Measurements from ENCODE around the gene PDGFC. TPM values are rescaled to one million over a fixed set of nuclear protein-coding genes. Genes with fewer than 3 reads are reported as not detected.

Gene PDGFC
- total and polyA plus RNA-seq, 2 of the 8 experiments (the other 6 are each of a cell fraction or from before 2014, with no cell fraction given): 0.65 to 2.7 TPM

DNA sequence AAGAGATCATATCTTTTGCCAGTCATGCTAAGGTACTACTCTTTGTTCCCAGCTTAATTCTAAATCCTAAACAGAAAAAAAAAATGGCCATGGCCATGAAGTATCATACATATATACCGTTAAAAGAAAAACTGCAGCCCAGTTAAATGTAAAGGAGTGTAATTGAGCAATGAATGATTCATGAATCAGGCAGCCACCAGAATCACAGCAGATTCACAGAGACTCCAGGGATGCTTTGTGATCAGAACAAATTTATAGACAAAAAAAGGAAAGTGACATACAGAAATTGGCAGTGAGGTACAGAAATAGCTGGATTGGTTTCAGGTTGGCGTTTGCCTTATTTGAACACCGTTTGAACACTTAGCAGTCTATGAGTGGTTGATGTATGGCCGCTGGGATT, 42.1 kb upstream of the PDGFC start:
- Histone ChIP-seq H3K9ac (replicated peaks in 1 of 4; ENCODE audit: extremely low read depth in 1 of 4, low read depth in 3 of 4, low read length in 3 of 4) (no peak overlapping the region), H3K27me3 (replicated peaks in 1 of 4; ENCODE audit: control insufficient read depth in 3 of 4, extremely low read depth in 1 of 4, insufficient read depth in 3 of 4, low read length in 3 of 4) (peaks cover 0 to 1% (median 0%) of the 10 kb centered on the region in 4 experiments; a peak in 1 of 7 replicates), H2BK20ac (ENCODE audit: low read length) (no peak overlapping the region), H2BK12ac (ENCODE audit: low read depth, low read length) (0 out of 2 replicates have a peak overlapping the region, but pooled peaks have one; percentile 34), H3K18ac (ENCODE audit: extremely low read depth, low read length) (no peak overlapping the region), H3K4me1 (replicated peaks in 1 of 4; ENCODE audit: control insufficient read depth in 3 of 4, insufficient read depth in 4 of 4, low read length in 3 of 4) (peaks cover 4 to 8% (median 5%) of the 10 kb centered on the region in 4 experiments; a peak in 4 of 7 replicates), H3K4me3 (ENCODE audit: extremely low read depth in 1 of 4, insufficient read depth in 2 of 4, low read depth in 3 of 4, low read length in 4 of 4) (no peak overlapping the region), H4K5ac (ENCODE audit: insufficient read length, low read depth, low read length) (no peak overlapping the region), H2BK5ac (ENCODE audit: low read depth, low read length) (no peak overlapping the region), H2BK15ac (ENCODE audit: low read length) (no peak overlapping the region), H4K8ac (ENCODE audit: extremely low read depth, insufficient read depth, low read length) (no peak overlapping the region), H3K36me3 (ENCODE audit: control insufficient read depth in 2 of 4, insufficient read depth in 4 of 4, low read length in 3 of 4) (no peaks in the 10 kb centered on the region), H3K4me2 (ENCODE audit: insufficient read depth in 1 of 2, low read depth in 2 of 2, low read length in 2 of 2) (no peak overlapping the region), H3K79me1 (ENCODE audit: low read depth, low read length) (no peaks in the 10 kb centered on the region), H3K56ac (replicated peaks; ENCODE audit: insufficient read length, low read depth, low read length) (no peak overlapping the region), H3K9me3 (ENCODE audit: insufficient read depth in 2 of 2, low read depth in 1 of 2, low read length in 1 of 2) (no peaks in the 10 kb centered on the region), H3K23ac (ENCODE audit: insufficient read length) (no peak overlapping the region), H2AFZ (ENCODE audit: low read length) (peak overlapping the region; percentile 65; the same call in 1 of the 2 replicates), H3K79me2 (ENCODE audit: control insufficient read depth in 1 of 2, insufficient read depth in 2 of 2, low read length in 2 of 2) (no peaks in the 10 kb centered on the region), H4K91ac (replicated peaks; ENCODE audit: insufficient read length, low read length) (no peak overlapping the region), H3K14ac (ENCODE audit: insufficient read length) (no peak overlapping the region), H3K27ac (ENCODE audit: low read depth, low read length) (no peak overlapping the region), H2AK5ac (ENCODE audit: low read depth, low read length) (no peak overlapping the region), H3K23me2 (ENCODE audit: low read depth, low read length) (no peaks in the 10 kb centered on the region), H2BK120ac (replicated peaks; ENCODE audit: low read depth, low read length) (no peak overlapping the region), H3K4ac (replicated peaks; ENCODE audit: insufficient read length, low read depth, low read length) (no peak overlapping the region), H4K20me1 (replicated peaks in 1 of 2; ENCODE audit: control insufficient read depth in 1 of 2, insufficient read depth in 2 of 2, low read length in 2 of 2) (no peaks in the 10 kb centered on the region)
- DNase-seq (ENCODE audit: low read depth in 1 of 2, low spot score in 2 of 2) (no peak), FAIRE-seq (no peak)
- 99% methylated on average over 4 of the region's 4 CpGs; no CpG with 5 or more reads in 1 of the 2 experiments for WGBS, 2 experiments (ENCODE audit: extremely low coverage in 1 of 2, insufficient coverage in 1 of 2, insufficient read length in 1 of 2, insufficient replicate concordance in 2 of 2, low coverage in 1 of 2, low lambda C conversion rate in 2 of 2, missing lambda C conversion rate in 1 of 2)
- POLR2A ChIA-PET (ENCODE audit: partially characterized antibody): no interaction called here
- CTCF ChIA-PET (ENCODE audit: partially characterized antibody): interaction anchor here (0.9 to 1.5 kb wide), 3 partner anchors 15 to 32 kb away, joined by 3 to 4 read pairs (median 4); no protein-coding TSS in a partner anchor
- TF ChIP-seq CBX5 (IDR thresholded peaks at IDR 0.05; ENCODE audit: low read depth, low read length) (no peak), TBP (IDR thresholded peaks at IDR 0.05; ENCODE audit: low read depth, low read length) (no peak), TAF7 (optimal IDR thresholded peaks at IDR 0.05; ENCODE audit: borderline replicate concordance, low read depth, low read length) (no peak), YY1 (IDR thresholded peaks at IDR 0.05; ENCODE audit: low read depth, low read length) (no peak), SUZ12 (IDR thresholded peaks at IDR 0.05; ENCODE audit: low read length) (no peak), EZH2 (IDR thresholded peaks at IDR 0.05; ENCODE audit: low read depth, low read length, severe bottlenecking) (no peak), RAD21 (IDR thresholded peaks at IDR 0.05 in 1 of 2, conservative IDR thresholded peaks at IDR 0.05 in 1 of 2; ENCODE audit: low read depth in 2 of 2, low read length in 2 of 2) (no peak)
